Activated CD8-positive, alpha-beta memory T cell treated with anti-CD3 and anti-CD28 coated beads, Interleukin-2, amount 50 U/mL, for 1 hour (primary cell): ENCODE data around the gene NOTCH1.

Source experiments
- DNase-seq: peaks from one replicate; pipeline ENCODE4 v3.0.0-alpha.2; 2020; ENCODE audit errors: extremely low read depth

Gene NOTCH1

GRCh38 chr9:136501686-136502085 is 44.2 kb downstream of the NOTCH1 start:
- no peak for DNase-seq

DNA sequence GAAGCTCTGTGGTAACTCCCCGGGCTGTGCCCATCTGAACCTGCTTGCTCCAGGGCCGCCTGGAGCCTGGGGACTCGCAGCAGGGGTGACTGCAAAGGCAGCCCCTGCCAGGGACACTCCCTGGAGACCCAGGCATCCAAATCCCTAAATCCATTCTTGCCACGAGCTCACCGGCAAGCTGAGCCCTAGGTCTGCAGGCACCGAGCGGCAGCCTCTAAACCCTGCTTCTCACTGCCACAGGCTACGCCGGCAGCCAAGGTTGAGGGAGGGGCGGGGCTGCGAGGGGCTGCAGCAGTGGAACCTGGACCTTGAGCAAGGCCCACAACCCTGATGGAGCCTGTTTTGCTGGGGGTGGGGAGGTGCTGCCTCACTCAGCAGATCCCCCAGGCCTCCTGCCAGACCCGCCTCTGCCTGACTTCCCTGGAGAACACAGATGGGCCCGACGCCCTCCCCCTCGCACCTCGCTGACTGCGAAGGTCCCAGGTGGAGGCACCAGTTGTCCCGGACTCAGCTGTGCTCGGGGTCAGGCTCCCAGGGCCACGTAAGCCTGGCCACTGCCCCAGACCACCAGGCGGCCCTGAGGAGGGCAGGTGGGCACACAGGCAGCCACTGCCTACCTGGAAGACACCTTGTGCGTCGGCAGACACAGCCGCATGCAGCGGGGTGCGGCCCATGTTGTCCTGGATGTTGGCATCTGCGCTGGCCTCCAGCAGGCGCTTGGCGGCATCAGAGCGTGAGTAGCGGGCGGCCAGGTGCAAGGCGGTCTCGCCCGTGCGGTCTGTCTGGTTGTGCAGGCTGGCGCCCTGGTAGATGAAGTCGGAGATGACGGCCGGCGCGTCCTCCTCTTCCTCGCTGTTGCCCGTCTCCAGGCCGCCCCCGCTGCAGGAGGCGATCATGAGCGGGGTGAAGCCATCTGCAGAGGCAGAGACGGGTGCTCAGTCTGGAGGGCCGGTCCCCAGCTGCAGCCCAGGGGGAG is 45.6 kb downstream of the NOTCH1 start:
- no peak for DNase-seq

GRCh38 chr9:136499071-136499934 is 46.5 kb downstream of the NOTCH1 start:
- DNase-seq = no peak

GRCh38 chr9:136497916-136498695 is 47.7 kb downstream of the NOTCH1 start:
- no peak for DNase-seq

GRCh38 chr9:136496801-136497620 is 48.8 kb downstream of the NOTCH1 start:
- no peak for DNase-seq

GRCh38 chr9:136496181-136496580 is 49.7 kb downstream of the NOTCH1 start:
- DNase-seq = no peak

DNA sequence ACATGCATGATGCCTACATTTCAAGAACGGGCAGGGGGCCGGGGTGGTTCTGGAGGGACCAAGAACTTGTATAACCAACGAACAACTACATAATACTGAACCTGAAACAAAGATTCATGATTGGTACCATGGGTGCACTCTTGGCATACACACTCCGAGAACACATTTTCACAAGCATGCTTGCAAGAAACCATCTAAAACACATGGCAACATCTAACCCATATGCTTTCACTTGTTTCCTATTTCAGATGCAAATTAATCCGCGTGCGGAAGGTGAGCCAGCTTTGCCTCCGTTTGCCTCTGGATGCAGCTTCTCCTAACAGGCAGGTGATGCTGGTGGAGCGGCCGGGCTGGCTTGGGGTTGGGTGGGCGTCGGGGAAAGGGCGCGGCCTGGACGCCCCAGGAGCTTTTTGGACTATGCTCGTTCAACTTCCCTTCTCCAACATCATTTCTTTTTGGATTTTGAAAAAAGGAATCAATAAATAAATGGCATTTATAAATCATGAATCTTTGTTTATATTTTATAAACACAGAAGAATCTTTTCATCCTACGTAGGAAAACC is 50.5 kb downstream of the NOTCH1 start:
- DNase-seq = no peak

DNA sequence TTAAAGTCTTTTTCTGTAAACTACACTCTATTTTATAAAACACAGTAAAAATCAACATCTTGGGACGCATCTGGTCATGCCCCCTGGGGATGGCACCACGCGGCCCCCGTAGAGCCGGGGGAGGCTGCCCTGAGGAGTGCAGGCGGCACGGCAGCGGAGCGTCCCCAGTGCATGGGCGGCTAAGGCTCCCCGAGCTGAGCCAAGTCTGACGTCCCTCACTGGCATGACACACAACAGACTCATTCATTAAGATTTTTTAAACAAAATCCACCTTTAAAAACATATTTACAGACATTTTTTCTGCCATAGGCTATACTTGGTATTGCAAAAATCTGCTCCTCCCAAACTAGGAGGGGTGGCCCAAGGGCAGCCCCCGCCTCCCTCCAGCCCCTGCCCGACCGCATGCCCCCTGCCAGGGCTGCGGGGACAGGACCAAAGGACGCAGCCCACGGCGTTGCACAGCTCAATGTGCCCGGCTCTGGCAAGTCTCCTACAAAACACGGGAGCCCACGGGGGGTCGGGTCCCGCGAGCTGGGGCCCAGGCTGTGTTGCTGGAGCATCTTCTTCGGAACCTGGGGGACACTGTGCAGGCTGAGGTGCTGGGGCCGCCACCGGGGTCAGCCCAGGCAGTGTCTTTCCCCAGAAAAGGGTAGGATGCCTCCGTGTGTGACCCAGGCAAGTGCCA is 51.2 kb downstream of the NOTCH1 start:
- no peak for DNase-seq

- DNase-seq = no peak
Observed at GRCh38 chr9:136494012-136494411, 51.8 kb downstream of the NOTCH1 start.

- no peak for DNase-seq
Observed at GRCh38 chr9:136493567-136493971, 52.3 kb downstream of the NOTCH1 start.

GRCh38 chr9:136492978-136493522 is 52.8 kb downstream of the NOTCH1 start:
- no peak for DNase-seq

DNA sequence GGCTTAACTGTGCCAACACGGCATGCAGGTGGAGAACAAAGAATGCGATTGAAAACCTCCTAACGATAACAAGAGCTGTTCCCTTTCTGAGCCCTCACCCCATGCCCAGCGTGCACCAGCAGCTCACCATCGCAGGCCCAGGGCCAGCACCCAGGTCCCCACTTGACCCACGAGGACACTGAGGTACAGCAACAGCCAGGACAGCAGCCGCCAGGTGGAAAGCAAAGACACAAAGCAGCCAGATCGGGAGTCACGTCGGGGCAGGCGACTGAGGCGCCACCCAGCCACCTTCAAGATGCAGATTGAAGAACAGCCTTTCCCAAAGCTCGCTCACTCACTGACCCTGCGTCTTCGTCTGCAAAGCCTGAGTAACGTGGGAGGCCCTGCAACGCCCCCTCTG is 56.1 kb downstream of the NOTCH1 start:
- DNase-seq = no peak

DNA sequence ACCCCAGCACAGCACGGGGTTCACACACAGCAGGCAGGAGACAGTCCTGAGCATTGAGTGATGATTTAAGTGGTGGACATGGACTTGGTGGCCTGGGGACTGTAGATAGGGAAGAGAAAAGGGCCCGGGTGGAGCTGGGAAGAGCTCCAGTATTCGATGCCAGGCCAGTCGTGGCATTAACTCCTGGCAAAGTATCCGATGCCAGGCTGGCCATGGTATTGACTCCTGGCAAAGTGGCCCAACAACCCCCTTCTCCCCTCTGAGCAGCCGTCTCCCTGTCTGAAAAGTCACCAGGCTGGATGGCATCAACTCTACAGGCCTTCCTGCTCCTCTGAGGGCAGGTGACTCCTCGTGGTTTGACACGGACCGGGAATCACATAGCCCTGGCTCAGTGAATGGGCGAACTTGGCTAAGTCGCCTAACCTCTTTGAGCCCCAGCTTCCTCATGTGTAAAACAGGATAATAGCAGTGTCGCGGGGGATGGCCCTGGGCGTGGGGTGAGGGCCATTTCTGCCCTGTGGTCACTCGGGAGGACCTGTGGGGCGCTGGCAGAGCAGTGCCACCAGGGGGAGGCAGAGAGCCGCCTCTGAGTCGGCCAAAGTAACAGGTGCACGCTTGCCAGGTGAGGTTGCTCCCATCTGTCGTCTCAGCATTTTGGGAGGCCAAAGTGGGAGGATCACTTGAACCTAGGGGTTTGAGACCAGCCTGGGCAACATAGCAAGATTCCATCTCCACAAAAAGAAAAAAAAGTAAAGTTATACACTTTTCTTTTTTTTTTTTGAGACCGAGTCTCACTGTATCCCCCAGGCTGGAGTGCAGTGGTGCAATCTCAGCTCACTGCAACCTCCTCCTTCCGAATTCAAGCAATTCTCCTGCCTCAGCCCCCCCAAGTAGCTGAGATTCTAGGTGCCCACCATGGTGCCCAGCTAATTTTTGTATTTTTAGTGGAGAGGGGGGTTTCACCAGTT is 57.3 kb downstream of the NOTCH1 start:
- no peak for DNase-seq

DNA sequence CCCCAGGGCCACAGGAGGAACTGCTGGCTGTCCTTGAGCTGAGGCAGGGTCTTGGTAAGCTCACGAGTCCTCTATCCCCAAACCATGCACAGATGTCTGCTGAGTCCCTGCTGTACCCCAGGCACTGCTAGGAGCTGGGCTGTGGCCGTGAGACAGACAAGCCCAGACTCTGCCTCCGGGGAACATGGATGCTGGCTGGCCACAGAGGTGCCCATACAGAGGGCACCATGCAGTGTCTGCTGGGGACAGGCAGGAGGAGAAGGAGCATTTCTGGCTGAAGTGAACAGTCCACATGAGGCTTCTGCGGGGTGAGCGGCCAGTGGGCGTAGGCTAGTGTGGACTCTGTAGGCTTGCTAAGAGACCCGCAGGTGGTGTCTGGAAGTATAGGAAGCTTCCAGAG is 58.2 kb downstream of the NOTCH1 start:
- DNase-seq = no peak

DNA sequence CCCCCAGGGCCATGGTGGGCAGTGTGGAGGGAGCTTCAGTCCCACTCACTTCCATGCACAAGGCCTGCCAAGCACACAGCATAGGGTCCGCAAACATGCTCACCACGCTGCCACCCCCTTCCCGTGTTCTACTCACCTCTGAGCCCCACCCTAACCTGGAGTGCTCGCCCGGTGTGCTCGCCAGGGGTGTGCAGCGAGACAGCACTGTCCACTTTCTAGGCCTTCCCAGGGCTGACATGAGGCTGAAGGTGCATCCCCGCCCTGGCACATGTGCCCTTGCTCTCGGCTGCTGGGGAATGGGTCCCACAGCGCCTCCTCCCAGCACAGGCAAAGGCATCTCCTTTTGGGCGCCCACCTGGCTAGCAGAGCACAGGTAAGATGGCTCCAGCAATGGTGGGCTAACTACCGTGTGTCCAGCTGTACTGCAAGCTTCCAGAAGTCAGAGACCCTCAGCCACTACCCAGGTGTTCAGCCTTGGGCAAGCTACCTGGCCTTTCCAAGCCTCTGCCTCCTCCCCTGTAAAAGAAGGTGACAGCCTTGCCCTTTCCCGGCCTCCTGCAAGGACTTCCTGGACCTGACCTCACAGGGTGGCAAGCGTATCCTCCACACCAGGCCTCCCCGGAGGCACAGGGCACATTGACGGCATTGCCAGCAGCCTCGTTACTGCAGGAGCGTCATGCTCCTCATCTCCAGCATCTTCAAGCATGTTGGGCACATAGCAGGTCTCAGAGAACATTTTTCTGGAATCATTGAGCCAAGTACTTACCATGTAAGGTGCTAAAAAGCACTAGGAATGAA is 58.8 kb downstream of the NOTCH1 start:
- no peak for DNase-seq

GRCh38 chr9:136486131-136486530 is 59.7 kb downstream of the NOTCH1 start:
- no peak for DNase-seq
